Uterus (tissue), 4 donors: ENCODE data around the gene ATF7. TPM values are rescaled to one million over a fixed set of nuclear protein-coding genes. Genes with fewer than 3 reads are reported as not detected.

Experiments
- DNase-seq, 2 donors: peaks; one replicate each; pipeline ENCODE4 v3.0.0-alpha.2; 2019 to 2020
- H3K27ac ChIP-seq, 2 donors: fragments of 200-600 bp; sonication (generic); 1 replicate in 1 of 2; 2 replicates in 1 of 2; pipeline ENCODE4 v1.5.1; 2016 to 2018
- H3K27me3 ChIP-seq, 2 donors: fragments of 200-600 bp; sonication (generic); one replicate each; pipeline ENCODE4 v1.5.1; 2018 to 2019; ENCODE audit warnings: control low read depth in 1 of 2
- H3K36me3 ChIP-seq, 2 donors: fragments of 200-600 bp; sonication (generic); one replicate each; pipeline ENCODE4 v1.5.1; 2019; ENCODE audit warnings: control low read depth in 1 of 2
- H3K4me1 ChIP-seq, 2 donors: fragments of 200-600 bp; sonication (generic); one replicate each; pipeline ENCODE4 v1.5.1; 2018 to 2019; ENCODE audit warnings: control low read depth in 1 of 2
- H3K4me3 ChIP-seq, 2 donors: fragments of 200-600 bp; sonication (generic); 1 replicate in 1 of 2; 2 replicates in 1 of 2; pipeline ENCODE4 v1.5.1; 2018 to 2019; ENCODE audit warnings: mild to moderate bottlenecking in 1 of 2
- H3K9me3 ChIP-seq, 2 donors: fragments of 200-600 bp; sonication (generic); one replicate each; pipeline ENCODE4 v1.5.1; 2019; ENCODE audit warnings: control low read depth in 1 of 2
- CTCF ChIP-seq, 4 experiments: fragments of 200-600 bp in 2 of 4; fragments of 450-650 bp in 2 of 4; sonication (generic) in 2 of 4; IDR thresholded peaks; one replicate each; pipeline ENCODE4 v1.5.1; 2016 to 2019; ENCODE audit warnings: antibody characterized with exemption in 4 of 4, mild to moderate bottlenecking in 2 of 4, moderate library complexity in 1 of 4
- POLR2A ChIP-seq, 2 donors: fragments of 450-650 bp; IDR thresholded peaks; one replicate each; pipeline ENCODE4 v1.6.1; 2016; ENCODE audit warnings: antibody characterized with exemption in 2 of 2, mild to moderate bottlenecking in 1 of 2, moderate library complexity in 1 of 2
- intact Hi-C: fragments of 100-400 bp; cut with DNase I; formaldehyde crosslinking; loops from one replicate; pipeline ENCODE4 v1.15.1; 2023; ENCODE audit warnings: low total_unique reads
- small RNA-seq: library from RNA; depleted of rRNA; stranded (forward); fragments of <200 nt; gene quantifications from one replicate; pipeline ENCODE3, GENCODE V24; 2016
- total RNA-seq, 4 donors: library from RNA; depleted of rRNA in 3 of 4; stranded (reverse); fragments of >200 nt in 3 of 4; gene quantifications; one replicate each; pipeline versions ENCODE4 v1.1.0 to v1.2.4, GENCODE V29; 2014 to 2023
- donor health status: DM: yes; HTN: yes; CAD: no.

The ATF7 gene
- total RNA-seq, 4 donors from 2014 or later: 10.6 to 47.6 (median 21.3) TPM

- no peaks in the 10 kb centered on the region for H3K36me3 ChIP-seq
- no peak overlapping the region for H3K27ac ChIP-seq
- no peaks in the 10 kb centered on the region for H3K4me1 ChIP-seq
- H3K9me3 ChIP-seq: no peaks in the 10 kb centered on the region
- no peaks in the 10 kb centered on the region for H3K27me3 ChIP-seq
- H3K4me3 ChIP-seq: no peak overlapping the region
- intact Hi-C loops: no loop called here
- no peak for TF ChIP-seq CTCF (IDR thresholded peaks at IDR 0.05)
- no peak for TF ChIP-seq POLR2A (IDR thresholded peaks at IDR 0.05)
- no peak for DNase-seq
Measured at GRCh38 chr12:53461059-53461458, 165.1 kb downstream of the ATF7 start.

- Histone ChIP-seq H3K27ac (no peak overlapping the region), H3K4me1 (peaks cover 0 to 2% of the 10 kb centered on the region in 2 donors), H3K9me3 (no peaks in the 10 kb centered on the region), H3K27me3 (no peaks in the 10 kb centered on the region), H3K36me3 (no peaks in the 10 kb centered on the region), H3K4me3 (no peak overlapping the region)
- no peak for DNase-seq
- intact Hi-C loops: loop anchor here (10.0 kb wide), 1 partner anchor 46 kb away; the partner anchor contains the start of genes NPFF and TARBP2
- TF ChIP-seq POLR2A (IDR thresholded peaks at IDR 0.05) (no peak), CTCF (IDR thresholded peaks at IDR 0.05) (no peak)
Measured at GRCh38 chr12:53459097-53459496, 167.1 kb downstream of the ATF7 start.

Small RNAs within 50 kb of the gene (small RNA-seq; reads per million reads assigned to genes)
- gene AC023509.3: not detected

Other genes starting within 250 kb of the ATF7 start
- gene SP1, start 246.2 kb downstream of the ATF7 start, total RNA-seq: 100 to 1,000 TPM in 2 of 4 donors, 10 to 100 TPM in 2; 58.8 to 127 (median 90.7) TPM
- gene AMHR2, start 202.5 kb downstream of the ATF7 start, total RNA-seq: 10 to 100 TPM in 1 of 4 donors, under 1 TPM in 1, not detected in 2; 0.52 to 12.4 TPM
- 10 to 100 TPM in 3 of 4 donors, 1 to 10 TPM in 1; 2.6 to 88.2 (median 20.1) TPM for gene PRR13, start 184.6 kb downstream of the ATF7 start, total RNA-seq
- gene PCBP2, start 174.3 kb downstream of the ATF7 start, total RNA-seq: 100 to 1,000 TPM; 364 to 929 (median 383) TPM
- gene MAP3K12, start 126.9 kb downstream of the ATF7 start, total RNA-seq: 10 to 100 TPM; 13.8 to 65.8 (median 34.7) TPM
- gene TARBP2, start 125.1 kb downstream of the ATF7 start, total RNA-seq: 10 to 100 TPM in 3 of 4 donors, 1 to 10 TPM in 1; 6.7 to 33.2 (median 19.0) TPM
- not detected for gene NPFF, start 118.9 kb downstream of the ATF7 start, total RNA-seq
- gene ATP5MC2, start 49.7 kb upstream of the ATF7 start, total RNA-seq: 100 to 1,000 TPM in 2 of 4 donors, 10 to 100 TPM in 2; 68.9 to 215 (median 133) TPM
- gene CALCOCO1, start 101.1 kb upstream of the ATF7 start, total RNA-seq: 100 to 1,000 TPM; 121 to 219 (median 152) TPM
- not detected for gene CISTR, start 125.6 kb upstream of the ATF7 start, total RNA-seq